HepG2 (cell line): ENCODE data around the gene THBS2. TPM values are rescaled to one million over a fixed set of nuclear protein-coding genes. Genes with fewer than 3 reads are reported as not detected.
A peak's percentile ranks its signal among the peaks of the same experiment; 100 is the strongest.

Source experiments
- ATAC-seq: fragments of 200-7000 bp; cut with Tn5 transposase; 3 replicates; pipeline ENCODE4 v1.9.1; 2020; ENCODE audit warnings: mild to moderate bottlenecking, moderate library complexity
- BruUV-seq: library from RNA; stranded (reverse); fragments of 400-500 nt; replicated peaks from 2 replicates; lab custom pipeline; 2021; lab: Mats Ljungman, UMichigan
- CTCF ChIA-PET: fragments of 300-600 bp; formaldehyde crosslinking; extraction: SDS; loops from one replicate; lab custom pipeline; 2021; ENCODE audit warnings: low total read pairs, inconsistent platforms, low intra/inter-chr PET ratio; lab: Yijun Ruan, JAX
- POLR2A ChIA-PET: fragments of 350-600 bp; sonication (Branson Sonifier 250); formaldehyde crosslinking; loops from one replicate; lab custom pipeline; 2020; ENCODE audit warnings: antibody characterized with exemption, inconsistent platforms; lab: Yijun Ruan, JAX
- DNase-seq: peaks from one replicate; pipeline ENCODE4 v3.0.0-alpha.2; 2015; ENCODE audit warnings: low spot score
- FAIRE-seq: peaks from 3 replicates; lab custom pipeline; 2011; peaks lifted over from hg19 to GRCh38; lab: Jason Lieb, UNC
- H2AFZ ChIP-seq: one replicate; pipeline ENCODE4 v1.6.1; 2011; ENCODE audit warnings: low read length, inconsistent platforms
- H3K27ac ChIP-seq: fragments of 300-600 bp; 3 replicates; pipeline ENCODE4 v1.8.0; 2011; ENCODE audit warnings: mixed run types, mild to moderate bottlenecking, mixed read lengths, low read length, inconsistent platforms; ENCODE audit not compliant: insufficient read depth; ENCODE audit errors: extremely low read length
- H3K27me3 ChIP-seq, 2 experiments: fragments of 200-600 bp in 1 of 2; 2 replicates in 1 of 2; 3 replicates in 1 of 2; pipeline versions ENCODE4 v1.6.0 to v1.8.0; 2011; ENCODE audit warnings: low read length in 2 of 2, mild to moderate bottlenecking in 2 of 2, moderate library complexity in 2 of 2, inconsistent platforms in 1 of 2; ENCODE audit not compliant: insufficient read depth in 2 of 2, control insufficient read depth in 1 of 2
- H3K36me3 ChIP-seq, 2 experiments: fragments of 200-600 bp in 1 of 2; replicated peaks in 1 of 2; 2 replicates in 1 of 2; 3 replicates in 1 of 2; pipeline versions ENCODE4 v1.5.1 to v1.8.0; 2011; ENCODE audit warnings: low read length in 2 of 2, inconsistent platforms in 1 of 2; ENCODE audit not compliant: insufficient read depth in 2 of 2, control insufficient read depth in 1 of 2
- H3K4me1 ChIP-seq: 2 replicates; pipeline ENCODE4 v1.5.1; 2012; ENCODE audit warnings: low read length, inconsistent platforms; ENCODE audit not compliant: insufficient read depth
- H3K4me2 ChIP-seq: 2 replicates; pipeline ENCODE4 v1.6.0; 2011; ENCODE audit warnings: low read depth, low read length, inconsistent platforms
- H3K4me3 ChIP-seq, 3 experiments: fragments of 200-600 bp in 1 of 3; sonication (generic), shearing (Covaris generic) in 1 of 3; replicated peaks in 1 of 3; 2 replicates each; pipeline ENCODE4 v1.5.1; 2011 to 2016; ENCODE audit warnings: low read length in 3 of 3, inconsistent platforms in 2 of 3, low read depth in 2 of 3, mild to moderate bottlenecking in 2 of 3, control low read depth in 1 of 3, mixed read lengths in 1 of 3; ENCODE audit not compliant: insufficient read depth in 1 of 3
- H3K79me2 ChIP-seq: one replicate; pipeline ENCODE4 v1.6.1; 2011; ENCODE audit warnings: low read length, inconsistent platforms; ENCODE audit not compliant: insufficient read depth
- H3K9ac ChIP-seq: 2 replicates; pipeline ENCODE4 v1.6.0; 2011; ENCODE audit warnings: mild to moderate bottlenecking, low read depth, low read length, inconsistent platforms; ENCODE audit not compliant: insufficient read depth
- H3K9me3 ChIP-seq: 2 replicates; pipeline ENCODE4 v1.5.1; 2012; ENCODE audit warnings: mild to moderate bottlenecking, low read length
- H4K20me1 ChIP-seq: 2 replicates; pipeline ENCODE4 v1.6.0; 2011; ENCODE audit warnings: inconsistent platforms, mild to moderate bottlenecking, low read length, moderate library complexity; ENCODE audit not compliant: insufficient read depth
- E2F2 ChIP-seq: sonication (generic); formaldehyde crosslinking; IDR thresholded peaks from 2 replicates; pipeline ENCODE4 v1.4.0; 2020; ENCODE audit warnings: missing genetic modification reagents, borderline replicate concordance
- FOSL2 ChIP-seq: sonication (generic); formaldehyde crosslinking; IDR thresholded peaks from 2 replicates; pipeline ENCODE4 v1.4.0; 2020; ENCODE audit warnings: missing genetic modification reagents
- FOXP1 ChIP-seq, 2 experiments: fragments of 450-650 bp in 1 of 2; IDR thresholded peaks; 2 replicates each; pipeline ENCODE4 v1.6.1; 2017 to 2018; ENCODE audit warnings: antibody characterized with exemption in 1 of 2
- KLF16 ChIP-seq, 2 experiments: sonication (generic) in 1 of 2; formaldehyde crosslinking in 1 of 2; IDR thresholded peaks; 2 replicates each; pipeline versions ENCODE4 v1.6.1 to v1.8.0; 2016 to 2023; ENCODE audit warnings: missing genetic modification reagents in 2 of 2, missing compliant biosample characterization in 1 of 2
- RFX3 ChIP-seq: IDR thresholded peaks from 2 replicates; pipeline ENCODE4 v1.6.1; 2016; ENCODE audit warnings: missing biosample characterization, missing genetic modification reagents
- SALL1 ChIP-seq: sonication (generic); formaldehyde crosslinking; IDR thresholded peaks from 2 replicates; pipeline ENCODE4 v1.8.0; 2022; ENCODE audit warnings: mild to moderate bottlenecking, missing genetic modification reagents
- SAP130 ChIP-seq: IDR thresholded peaks from 2 replicates; pipeline ENCODE4 v1.6.1; 2016; ENCODE audit warnings: low read depth
- TBX2 ChIP-seq: sonication (generic); formaldehyde crosslinking; IDR thresholded peaks from 2 replicates; pipeline ENCODE4 v1.5.0; 2020; ENCODE audit warnings: missing genetic modification reagents, mild to moderate bottlenecking, borderline replicate concordance
- ZHX2 ChIP-seq, 2 experiments: sonication (generic) in 1 of 2; formaldehyde crosslinking in 1 of 2; IDR thresholded peaks; 2 replicates each; pipeline versions ENCODE4 v1.6.1 to v1.9.0; 2014 to 2022; ENCODE audit warnings: antibody characterized with exemption in 1 of 2, borderline replicate concordance in 1 of 2, inconsistent platforms in 1 of 2, low read depth in 1 of 2, missing genetic modification reagents in 1 of 2
- ZNF24 ChIP-seq: fragments of 450-650 bp; IDR thresholded peaks from 2 replicates; pipeline ENCODE4 v1.6.1; 2017; ENCODE audit warnings: antibody characterized with exemption, mild to moderate bottlenecking
- ZNF570 ChIP-seq: sonication (generic); formaldehyde crosslinking; IDR thresholded peaks from 2 replicates; pipeline ENCODE4 v1.4.0; 2020; ENCODE audit warnings: mild to moderate bottlenecking, missing genetic modification reagents, borderline replicate concordance
- ZZZ3 ChIP-seq: sonication (generic); formaldehyde crosslinking; IDR thresholded peaks from 2 replicates; pipeline ENCODE4 v1.4.0; 2020; ENCODE audit warnings: missing genetic modification reagents, mild to moderate bottlenecking, borderline replicate concordance
- WGBS: methylation state at CpG from one replicate; pipeline ENCODE4 v1.1.6; 2017; ENCODE audit warnings: low lambda C conversion rate; 5-methylcytosine and 5-hydroxymethylcytosine counted together
- in situ Hi-C: cut with HindIII; loops from 2 replicates; pipeline ENCODE4 v1.10.0; 2017; ENCODE audit warnings: low pct_unique_long_range_greater_than_20kb; ENCODE audit not compliant: extremely low pct_ligation_motif_present
- intact Hi-C: fragments of 100-400 bp; cut with micrococcal nuclease; formaldehyde crosslinking; loops from one replicate; pipeline ENCODE4 v1.10.0; 2022; ENCODE audit not compliant: unreplicated experiment
- polyA plus RNA-seq, 8 experiments: library from polyadenylated mRNA; depleted of rRNA in 3 of 8; stranded (reverse) in 7 of 8; unstranded in 1 of 8; fragments of >200 nt; fragmentation: Illumina TruSeq in 4 of 8; extraction: Trizol in 4 of 8; gene quantifications; 2 replicates each; pipeline versions ENCODE4 v1.2.1 to v1.2.3, GENCODE V29; 2011 to 2016; ENCODE audit warnings: low read depth in 4 of 8, missing spikeins in 1 of 8, mixed read lengths in 1 of 8; ENCODE audit not compliant: insufficient read depth in 1 of 8
- total RNA-seq, 5 experiments: library from RNA; depleted of rRNA; stranded (reverse); fragments of >200 nt; fragmentation: Illumina TruSeq; extraction: Trizol; gene quantifications; 2 replicates each; pipeline ENCODE4 v1.2.3, GENCODE V29; 2016; ENCODE audit warnings: low read depth in 1 of 5

Gene THBS2
- total and polyA plus RNA-seq, 2 of the 13 experiments (the other 11 are each of a cell fraction or from before 2014, with no cell fraction given) = 0.12 to 0.15 TPM

- no peak for FAIRE-seq
- WGBS = 10% methylated on average over 9 of the region's 10 CpGs
These were observed 29.4 kb downstream of the THBS2 start for GRCh38 chr6:169224185-169224695.

More at GRCh38 chr6:169224185-169224695, 29.4 kb downstream of the THBS2 start:
- Histone ChIP-seq H3K4me1 (peaks cover 9% of the 10 kb centered on the region; the same call in 1 of the 2 replicates), H4K20me1 (no peaks in the 10 kb centered on the region), H3K27ac (no peak overlapping the region), H3K4me2 (peak overlapping the region; percentile 16; the same call in 1 of the 2 replicates)
- no TSS peak for BruUV-seq
- CTCF ChIA-PET = no interaction called here
- TF ChIP-seq ZNF24 (no peak), FOXP1 (IDR thresholded peaks at IDR 0.05) (no peak), FOXP1 (CRISPR knock-in tag; IDR thresholded peaks at IDR 0.05) (no peak), TBX2 (CRISPR knock-in tag) (0 out of 2 replicates have a peak, but pooled peaks have one; percentile 12), KLF16 (CRISPR knock-in tag; IDR thresholded peaks at IDR 0.05) (no peak), RFX3 (CRISPR knock-in tag) (no peak), ZZZ3 (CRISPR knock-in tag) (no peak), E2F2 (no peak), ZHX2 (IDR thresholded peaks at IDR 0.05; ENCODE audit: low read depth) (no peak), ZHX2 (CRISPR knock-in tag; IDR thresholded peaks at IDR 0.05; ENCODE audit: borderline replicate concordance) (no peak), FOSL2 (CRISPR knock-in tag) (peak; percentile 72), SAP130 (CRISPR knock-in tag) (no peak), ZNF570 (CRISPR knock-in tag) (no peak), SALL1 (CRISPR knock-in tag) (no peak)
- TF ChIP-seq, all 625 proteins: peak for 2
- Histone ChIP-seq H3K27me3 (peaks cover 4 to 43% of the 10 kb centered on the region in 2 experiments; a peak in 4 of 5 replicates), H3K9me3 (no peaks in the 10 kb centered on the region), H3K9ac (no peak overlapping the region), H2AFZ (no peak overlapping the region), H3K36me3 (no peaks in the 10 kb centered on the region), H3K79me2 (no peaks in the 10 kb centered on the region), H3K4me3 (no peak overlapping the region; a peak in 1 of 6 replicates)
- intact Hi-C loops (no loop called here), in situ Hi-C loops (no loop called here)
- DNase-seq = peak; percentile 16
- POLR2A ChIA-PET = no interaction called here
- ATAC-seq = no peak; the same call in 2 of the 3 replicates
